Keratinocyte (primary cell): Measurements from ENCODE around the gene SLC6A1. TPM values are rescaled to one million over a fixed set of nuclear protein-coding genes. Genes with fewer than 3 reads are reported as not detected.
"Not testable (repeated sequence)": the region's sequence is repeated elsewhere in the genome, so short reads cannot be mapped to it uniquely, and the experiment has no call there.

Experiments used
- DNase-seq: peaks from one replicate; pipeline ENCODE4 v3.0.0-alpha.2; 2011; ENCODE audit warnings: low read depth, missing footprints, low spot score
- FAIRE-seq: peaks from 2 replicates; lab custom pipeline; 2011; peaks lifted over from hg19 to GRCh38; lab: Jason Lieb, UNC
- H2AFZ ChIP-seq: 2 replicates; pipeline ENCODE4 v1.6.0; 2012; ENCODE audit warnings: low read length, control low read depth, inconsistent platforms; ENCODE audit not compliant: control insufficient read depth
- H3K27ac ChIP-seq: 2 replicates; pipeline ENCODE4 v1.5.1; 2011; ENCODE audit warnings: low read length; ENCODE audit not compliant: control insufficient read depth, insufficient read depth
- H3K27me3 ChIP-seq: 3 replicates; pipeline ENCODE4 v1.6.0; 2011; ENCODE audit warnings: low read length; ENCODE audit not compliant: control insufficient read depth, insufficient read depth; ENCODE audit errors: extremely low read depth
- H3K36me3 ChIP-seq, 2 experiments: 2 replicates in 1 of 2; 3 replicates in 1 of 2; pipeline ENCODE4 v1.5.1; 2011; ENCODE audit warnings: low read length in 2 of 2, mild to moderate bottlenecking in 1 of 2; ENCODE audit not compliant: control insufficient read depth in 2 of 2, insufficient read depth in 2 of 2; ENCODE audit errors: extremely low read depth in 1 of 2
- H3K4me1 ChIP-seq: 3 replicates; pipeline ENCODE4 v1.5.1; 2011; ENCODE audit warnings: low read length; ENCODE audit not compliant: control insufficient read depth, insufficient read depth; ENCODE audit errors: extremely low read depth
- H3K4me2 ChIP-seq: 3 replicates; pipeline ENCODE4 v1.6.0; 2011; ENCODE audit warnings: low read depth, low read length; ENCODE audit not compliant: control insufficient read depth, insufficient read depth; ENCODE audit errors: extremely low read depth
- H3K4me3 ChIP-seq, 3 experiments: fragments of 200-600 bp in 1 of 3; sonication (generic) in 1 of 3; 2 replicates in 2 of 3; 3 replicates in 1 of 3; pipeline ENCODE4 v1.5.1; 2011 to 2016; ENCODE audit warnings: low read length in 3 of 3, mild to moderate bottlenecking in 3 of 3, control low read depth in 2 of 3, inconsistent platforms in 1 of 3, low read depth in 1 of 3, mixed read lengths in 1 of 3, mixed run types in 1 of 3, moderate library complexity in 1 of 3; ENCODE audit not compliant: control insufficient read depth in 2 of 3, insufficient read depth in 2 of 3; ENCODE audit errors: extremely low read depth in 1 of 3
- H3K79me2 ChIP-seq: 2 replicates; pipeline ENCODE4 v1.6.0; 2012; ENCODE audit warnings: low read length; ENCODE audit not compliant: control insufficient read depth, insufficient read depth
- H3K9ac ChIP-seq: 3 replicates; pipeline ENCODE4 v1.6.0; 2011; ENCODE audit warnings: low read length; ENCODE audit not compliant: control insufficient read depth, insufficient read depth; ENCODE audit errors: extremely low read depth
- H3K9me1 ChIP-seq: 3 replicates; pipeline ENCODE4 v1.6.0; 2011; ENCODE audit warnings: low read length; ENCODE audit not compliant: control insufficient read depth, insufficient read depth; ENCODE audit errors: extremely low read depth
- H3K9me3 ChIP-seq: 2 replicates; pipeline ENCODE4 v1.5.1; 2012; ENCODE audit warnings: low read depth, low read length; ENCODE audit not compliant: control insufficient read depth
- H4K20me1 ChIP-seq: 3 replicates; pipeline ENCODE4 v1.6.0; 2011; ENCODE audit warnings: low read length; ENCODE audit not compliant: control insufficient read depth, insufficient read depth; ENCODE audit errors: extremely low read depth
- CTCF ChIP-seq, 3 experiments: IDR thresholded peaks in 1 of 3; conservative IDR thresholded peaks in 1 of 3; optimal IDR thresholded peaks in 1 of 3; 2 replicates in 2 of 3; 3 replicates in 1 of 3; pipeline versions ENCODE3 to v1.5.1; 2011; ENCODE audit warnings: low read length in 3 of 3, mild to moderate bottlenecking in 3 of 3, moderate library complexity in 2 of 3, control low read depth in 1 of 3, inconsistent platforms in 1 of 3; ENCODE audit not compliant: insufficient read depth in 2 of 3; ENCODE audit errors: extremely low read depth in 1 of 3
- EZH2 ChIP-seq: IDR thresholded peaks from one replicate; pipeline ENCODE4 v1.6.1; 2012; ENCODE audit warnings: inconsistent platforms, mild to moderate bottlenecking, low read length, moderate library complexity
- dilution Hi-C: fragments of 300-500 bp; cut with MboI; formaldehyde crosslinking; loops from one replicate; pipeline ENCODE4 v1.7.0; 2020; ENCODE audit warnings: low sequenced_read_pairs; ENCODE audit not compliant: extremely low pct_ligation_motif_present
- polyA plus RNA-seq, 5 experiments: library from polyadenylated mRNA; depleted of rRNA in 3 of 5; stranded (reverse) in 3 of 5; stranded (forward) in 1 of 5; unstranded in 1 of 5; fragments of >200 nt; gene quantifications; 1 replicate in 1 of 5; 2 replicates in 3 of 5; 3 replicates in 1 of 5; pipeline versions ENCODE4 v1.2.1 to v1.2.3, GENCODE V29; 2011 to 2012; ENCODE audit warnings: missing spikeins in 2 of 5, low read depth in 1 of 5, low replicate concordance in 1 of 5

The SLC6A1 gene
- polyA plus RNA-seq, 1 donor (not counting 4 experiments of a cell fraction or from before 2014, with no cell fraction given): not detected

- dilution Hi-C loops: loop anchor here (10.0 kb wide), 1 partner anchor 145 kb away; no protein-coding TSS in a partner anchor
- Histone ChIP-seq H3K4me3 (no peak overlapping the region), H2AFZ (no peak overlapping the region), H4K20me1 (no peaks in the 10 kb centered on the region), H3K27ac (no peak overlapping the region), H3K4me2 (no peak overlapping the region), H3K27me3 (no peaks in the 10 kb centered on the region), H3K36me3 (no peaks in the 10 kb centered on the region), H3K4me1 (peaks cover 11% of the 10 kb centered on the region), H3K9me3 (no peaks in the 10 kb centered on the region), H3K79me2 (no peaks in the 10 kb centered on the region), H3K9ac (no peak overlapping the region), H3K9me1 (no peaks in the 10 kb centered on the region)
- TF ChIP-seq EZH2 (no peak), CTCF (optimal IDR thresholded peaks at IDR 0.05 in 1 of 3, IDR thresholded peaks at IDR 0.05 in 1 of 3, conservative IDR thresholded peaks at IDR 0.05 in 1 of 3; ENCODE audit: extremely low read depth in 1 of 3, insufficient read depth in 2 of 3, low read length in 3 of 3) (peak in 1 of 3 experiments; percentile 7)
- FAIRE-seq (no peak), DNase-seq (no peak)
These were observed 67.2 kb downstream of the SLC6A1 start for GRCh38 chr3:11059799-11060115.

- no peak overlapping the region for H3K27ac ChIP-seq
- H2AFZ ChIP-seq: peak overlapping the region; percentile 94
- peak overlapping the region; percentile 35 for H3K9ac ChIP-seq
- peaks cover 11% of the 10 kb centered on the region for H3K4me1 ChIP-seq
- no peaks in the 10 kb centered on the region for H4K20me1 ChIP-seq
- peak overlapping the region; percentile 66 for H3K4me2 ChIP-seq
- TF ChIP-seq EZH2 (no peak), CTCF (optimal IDR thresholded peaks at IDR 0.05 in 1 of 3, IDR thresholded peaks at IDR 0.05 in 1 of 3, conservative IDR thresholded peaks at IDR 0.05 in 1 of 3; ENCODE audit: extremely low read depth in 1 of 3, insufficient read depth in 2 of 3, low read length in 3 of 3) (peak; percentile 69 to 98 (median 92))
- no peaks in the 10 kb centered on the region for H3K9me3 ChIP-seq
- no peaks in the 10 kb centered on the region for H3K36me3 ChIP-seq
- H3K79me2 ChIP-seq: no peaks in the 10 kb centered on the region
- no peak for FAIRE-seq
- peak; percentile 5 for DNase-seq
- H3K4me3 ChIP-seq: peak overlapping the region in 1 of 3 experiments; percentile 37
- dilution Hi-C loops: no loop called here
- no peaks in the 10 kb centered on the region for H3K27me3 ChIP-seq
- no peaks in the 10 kb centered on the region for H3K9me1 ChIP-seq
These were observed 68.1 kb downstream of the SLC6A1 start for GRCh38 chr3:11060500-11061251.

GRCh38 chr3:11061268-11061871, 68.8 kb downstream of the SLC6A1 start:
- Histone ChIP-seq H3K9ac (peak overlapping the region; percentile 33), H3K4me1 (peaks cover 11% of the 10 kb centered on the region), H2AFZ (peak overlapping the region; percentile 74), H3K4me2 (peak overlapping the region; percentile 66)
- H3K9me3 ChIP-seq, DNase-seq, H3K27me3 ChIP-seq, dilution Hi-C loops, H3K36me3 ChIP-seq, H3K79me2 ChIP-seq, H3K27ac ChIP-seq, H4K20me1 ChIP-seq, FAIRE-seq, H3K9me1 ChIP-seq, H3K4me3 ChIP-seq: not testable (repeated sequence)
